ENCODE data around the gene RPS10.
A peak's percentile ranks its signal among the peaks of the same experiment; 100 is the strongest.

- peak; percentile 84 for TF ChIP-seq CTCF (conservative IDR thresholded peaks at IDR 0.05)
- no peak for TF ChIP-seq ZFX (IDR thresholded peaks at IDR 0.05)
These were observed 34.2 kb upstream of the RPS10 start for GRCh38 chr6:34459899-34460593.

Measured in C4-2B (cell line).